ENCODE results near the gene JTB. TPM values are rescaled to one million over a fixed set of nuclear protein-coding genes. Genes with fewer than 3 reads are reported as not detected.

The JTB gene
- total and polyA plus RNA-seq, 2 of the 4 experiments (the other 2 are of a cell fraction) = 123 to 138 TPM

- H3K9ac ChIP-seq (ENCODE audit: low read depth, low read length) = no peak overlapping the region
- H4K5ac ChIP-seq (ENCODE audit: low read depth, low read length) = no peak overlapping the region
- no peak overlapping the region for H2AFZ ChIP-seq (replicated peaks; ENCODE audit: low read length, poor library complexity)
- ChIA-PET POLR2A (ENCODE audit: unreplicated experiment) (no interaction called here), CTCF (no interaction called here)
- H3K14ac ChIP-seq (replicated peaks; ENCODE audit: low read depth, low read length) = no peak overlapping the region
- H3K9me1 ChIP-seq (ENCODE audit: insufficient read depth, low read length) = peaks cover 3% of the 10 kb centered on the region; the same call in 1 of the 2 replicates
- H3K27ac ChIP-seq (ENCODE audit: insufficient read depth, low read length) = no peak overlapping the region
- H3K4ac ChIP-seq (ENCODE audit: low read depth, low read length) = no peak overlapping the region
- H3K4me1 ChIP-seq (ENCODE audit: control insufficient read depth, insufficient read depth, low read length) = no peaks in the 10 kb centered on the region
- H2AK9ac ChIP-seq (replicated peaks; ENCODE audit: low read depth, low read length, poor library complexity) = peak overlapping the region; percentile 65
- H2BK120ac ChIP-seq (ENCODE audit: low read depth, low read length) = no peak overlapping the region
- H3K9me3 ChIP-seq (ENCODE audit: control insufficient read depth, insufficient read depth, low read length) = no peaks in the 10 kb centered on the region
- no peak overlapping the region for H2AK5ac ChIP-seq (ENCODE audit: low read depth, low read length)
- peaks cover 0 to 8% of the 10 kb centered on the region in 2 experiments; a peak in 2 of 4 replicates for H3K79me1 ChIP-seq (ENCODE audit: low read depth in 1 of 2, low read length in 2 of 2)
- 100% methylated on average over 4 of the region's 12 CpGs; no CpG with 5 or more reads in 1 of the 2 experiments for WGBS, 2 experiments (ENCODE audit: extremely low coverage in 2 of 2, insufficient read length in 1 of 2)
- no peaks in the 10 kb centered on the region for H4K20me1 ChIP-seq (ENCODE audit: insufficient read depth, low read length)
- dilution Hi-C loops (cut with HindIII; ENCODE audit: low sequenced_read_pairs, unreplicated experiment) = no loop called here
- in situ Hi-C loops (cut with MboI; ENCODE audit: low sequenced_read_pairs) = no loop called here
- no peak overlapping the region for H2BK15ac ChIP-seq (ENCODE audit: low read depth, low read length)
- intact Hi-C loops (cut with micrococcal nuclease) = no loop called here
- H3K56ac ChIP-seq (ENCODE audit: extremely low read depth, insufficient read depth, low read length) = no peak overlapping the region
- TF ChIP-seq FOS (IDR thresholded peaks at IDR 0.05; ENCODE audit: low read depth, low read length) = no peak
- TF ChIP-seq, protein P1, sequence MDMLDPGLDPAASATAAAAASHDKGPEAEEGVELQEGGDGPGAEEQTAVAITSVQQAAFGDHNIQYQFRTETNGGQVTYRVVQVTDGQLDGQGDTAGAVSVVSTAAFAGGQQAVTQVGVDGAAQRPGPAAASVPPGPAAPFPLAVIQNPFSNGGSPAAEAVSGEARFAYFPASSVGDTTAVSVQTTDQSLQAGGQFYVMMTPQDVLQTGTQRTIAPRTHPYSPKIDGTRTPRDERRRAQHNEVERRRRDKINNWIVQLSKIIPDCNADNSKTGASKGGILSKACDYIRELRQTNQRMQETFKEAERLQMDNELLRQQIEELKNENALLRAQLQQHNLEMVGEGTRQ (IDR thresholded peaks at IDR 0.05; ENCODE audit: low read depth, low read length) = no peak
- no peak for TF ChIP-seq SMC3 (IDR thresholded peaks at IDR 0.05; ENCODE audit: low read depth, low read length)
- ATAC-seq (ENCODE audit: low read depth) (no peak), DNase-seq (no peak)
- H3K18ac ChIP-seq (ENCODE audit: low read depth, low read length) = no peak overlapping the region
- no peak overlapping the region for H4K8ac ChIP-seq (ENCODE audit: low read depth in 2 of 2, low read length in 2 of 2)
- H3K4me2 ChIP-seq (ENCODE audit: low read depth, low read length) = no peak overlapping the region
- H2BK5ac ChIP-seq (ENCODE audit: low read depth, low read length, poor library complexity, severe bottlenecking) = no peak overlapping the region
- H3K23ac ChIP-seq (ENCODE audit: low read depth, low read length) = no peak overlapping the region
- peaks cover 79% of the 10 kb centered on the region for H3K36me3 ChIP-seq (ENCODE audit: control insufficient read depth, insufficient read depth, low read length)
- H3K4me3 ChIP-seq (ENCODE audit: insufficient read depth, low read depth, low read length) = no peak overlapping the region
- H3K27me3 ChIP-seq (ENCODE audit: control insufficient read depth, insufficient read depth, low read length) = no peaks in the 10 kb centered on the region
- no TSS peak for BruUV-seq (replicated peaks)
- no peak overlapping the region for H4K91ac ChIP-seq (ENCODE audit: insufficient read depth, low read depth, low read length)
- no peak overlapping the region for H2BK20ac ChIP-seq (ENCODE audit: low read depth, low read length)
Observed at GRCh38 chr1:153936011-153936802, 41.3 kb downstream of the JTB start.
